Mucosa of descending colon (tissue), 3 donors: ENCODE measurements around the gene KLK11. TPM values are rescaled to one million over a fixed set of nuclear protein-coding genes. Genes with fewer than 3 reads are reported as not detected.
"Not testable (repeated sequence)": the region's sequence is repeated elsewhere in the genome, so short reads cannot be mapped to it uniquely, and the experiment has no call there.

ENCODE experiments used
- ATAC-seq: fragments of 200-7000 bp; cut with Tn5 transposase; one replicate; pipeline ENCODE4 v1.9.1; 2020; ENCODE audit warnings: mild to moderate bottlenecking, moderate library complexity
- DNase-seq, 3 donors: peaks; one replicate each; pipeline ENCODE4 v3.0.0-alpha.2; 2020
- H3K36me3 ChIP-seq: fragments of 200-600 bp; one replicate; pipeline ENCODE4 v1.8.0; 2021; ENCODE audit warnings: low read depth, mild to moderate bottlenecking
- H3K4me1 ChIP-seq: fragments of 200-600 bp; one replicate; pipeline ENCODE4 v1.8.0; 2021; ENCODE audit warnings: low read depth, mild to moderate bottlenecking
- H3K4me3 ChIP-seq: fragments of 200-600 bp; one replicate; pipeline ENCODE4 v1.8.0; 2021; ENCODE audit warnings: mild to moderate bottlenecking
- H3K9me3 ChIP-seq: fragments of 200-600 bp; one replicate; pipeline ENCODE4 v1.8.0; 2021; ENCODE audit warnings: mild to moderate bottlenecking
- intact Hi-C, 2 donors: fragments of 100-400 bp; cut with DNase I in 1 of 2; cut with micrococcal nuclease in 1 of 2; formaldehyde crosslinking; loops; one replicate each; pipeline versions ENCODE4 v1.11.0 to v1.11.1; 2022; cut with DNase I, micrococcal nuclease
- total RNA-seq, 3 donors: library from RNA; stranded (reverse); fragmentation: NEBNext Ultra II Directional in 2 of 3; extraction: Animal tissue kit (Norgen Biotek cat#: 25700) in 2 of 3; gene quantifications; one replicate each; pipeline versions ENCODE4 v1.2.1 to v1.2.4, GENCODE V29; 2021 to 2023
- TF ChIP-seq, protein P1 (sequence below): fragments of 200-600 bp; IDR thresholded peaks from one replicate; pipeline ENCODE4 v1.8.0; 2022; ENCODE audit warnings: antibody characterized with exemption, mild to moderate bottlenecking
- donor health status: DM: no; HTN: no; CAD: no; lungs with moderate emphysema.
- donor health status: DM: no; HTN: no; CAD: no.
- donor health status: DM: no; HTN: yes; CAD: no.

The KLK11 gene
- total RNA-seq, 3 donors from 2014 or later, result 0.38 to 1.0 (median 0.72) TPM

DNA sequence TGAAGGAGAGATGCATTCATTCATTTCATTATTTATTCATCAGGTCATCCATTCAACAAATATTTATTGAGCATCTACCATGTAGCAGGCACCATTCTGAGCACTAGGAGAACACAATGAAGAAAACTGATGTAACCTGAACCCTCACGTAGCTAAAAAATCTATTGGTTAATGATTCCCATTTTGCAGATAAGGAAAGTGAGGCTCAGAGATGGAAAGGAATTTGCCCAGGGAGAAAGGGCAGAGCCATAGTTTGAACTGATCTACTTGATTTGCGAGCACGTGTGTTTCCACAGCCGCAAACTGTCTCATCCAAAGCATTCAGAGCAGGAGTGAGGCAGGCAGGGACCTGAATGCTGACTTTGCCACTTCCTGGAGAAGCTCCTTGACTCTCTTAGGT lies 27.7 kb downstream of the KLK11 start:
- TF ChIP-seq, protein P1, sequence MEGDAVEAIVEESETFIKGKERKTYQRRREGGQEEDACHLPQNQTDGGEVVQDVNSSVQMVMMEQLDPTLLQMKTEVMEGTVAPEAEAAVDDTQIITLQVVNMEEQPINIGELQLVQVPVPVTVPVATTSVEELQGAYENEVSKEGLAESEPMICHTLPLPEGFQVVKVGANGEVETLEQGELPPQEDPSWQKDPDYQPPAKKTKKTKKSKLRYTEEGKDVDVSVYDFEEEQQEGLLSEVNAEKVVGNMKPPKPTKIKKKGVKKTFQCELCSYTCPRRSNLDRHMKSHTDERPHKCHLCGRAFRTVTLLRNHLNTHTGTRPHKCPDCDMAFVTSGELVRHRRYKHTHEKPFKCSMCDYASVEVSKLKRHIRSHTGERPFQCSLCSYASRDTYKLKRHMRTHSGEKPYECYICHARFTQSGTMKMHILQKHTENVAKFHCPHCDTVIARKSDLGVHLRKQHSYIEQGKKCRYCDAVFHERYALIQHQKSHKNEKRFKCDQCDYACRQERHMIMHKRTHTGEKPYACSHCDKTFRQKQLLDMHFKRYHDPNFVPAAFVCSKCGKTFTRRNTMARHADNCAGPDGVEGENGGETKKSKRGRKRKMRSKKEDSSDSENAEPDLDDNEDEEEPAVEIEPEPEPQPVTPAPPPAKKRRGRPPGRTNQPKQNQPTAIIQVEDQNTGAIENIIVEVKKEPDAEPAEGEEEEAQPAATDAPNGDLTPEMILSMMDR, result no peak
- Histone ChIP-seq H3K36me3 (no peaks in the 10 kb centered on the region), H3K4me3 (no peak overlapping the region), H3K9me3 (no peaks in the 10 kb centered on the region), H3K4me1 (no peaks in the 10 kb centered on the region)
- ATAC-seq (no peak), DNase-seq (no peak)
- intact Hi-C loops, result no loop called here

- H3K36me3 ChIP-seq, result no peaks in the 10 kb centered on the region
- no peak overlapping the region for H3K4me3 ChIP-seq
- H3K4me1 ChIP-seq, result no peaks in the 10 kb centered on the region
- TF ChIP-seq, protein P1, result no peak
- no peak for DNase-seq
- no peak for ATAC-seq
- intact Hi-C loops, result no loop called here
- no peaks in the 10 kb centered on the region for H3K9me3 ChIP-seq
Measured at GRCh38 chr19:50998061-50998460, 28.4 kb downstream of the KLK11 start.

GRCh38 chr19:50994129-50994528 lies 32.3 kb downstream of the KLK11 start:
- ATAC-seq, result no peak
- intact Hi-C loops, result no loop called here
- TF ChIP-seq, protein P1, result no peak

DNA sequence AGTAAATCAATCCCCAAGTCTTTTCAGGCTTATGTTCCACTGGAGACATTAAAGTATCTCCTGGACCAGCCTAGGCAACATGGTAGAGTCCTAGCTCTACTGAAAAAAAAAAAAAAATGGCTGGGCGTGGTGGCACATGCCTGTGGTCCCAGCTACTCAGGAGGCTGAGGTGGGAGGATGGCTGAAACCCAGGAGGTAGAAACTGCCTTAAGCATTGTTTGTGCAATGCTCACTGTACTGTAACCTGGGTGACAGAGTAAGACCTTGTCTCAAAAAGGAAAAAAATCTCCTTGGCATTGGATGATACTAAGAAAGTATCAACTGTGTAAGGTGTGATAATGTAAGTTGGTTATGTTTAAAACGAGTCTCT lies 33.8 kb downstream of the KLK11 start:
- no peaks in the 10 kb centered on the region for H3K9me3 ChIP-seq
- DNase-seq, result no peak
- intact Hi-C loops, result no loop called here
- no peaks in the 10 kb centered on the region for H3K4me1 ChIP-seq
- TF ChIP-seq, protein P1, result no peak
- H3K36me3 ChIP-seq, result no peaks in the 10 kb centered on the region
- no peak for ATAC-seq
- no peak overlapping the region for H3K4me3 ChIP-seq

More at GRCh38 chr19:50994129-50994528, 32.3 kb downstream of the KLK11 start:
- H3K4me1 ChIP-seq, result no peaks in the 10 kb centered on the region
- no peaks in the 10 kb centered on the region for H3K36me3 ChIP-seq
- no peak overlapping the region for H3K4me3 ChIP-seq
- DNase-seq, result no peak
- H3K9me3 ChIP-seq, result no peaks in the 10 kb centered on the region

GRCh38 chr19:50984416-50984815 lies 42.0 kb downstream of the KLK11 start:
- H3K4me3 ChIP-seq, H3K4me1 ChIP-seq, ATAC-seq, intact Hi-C loops, H3K9me3 ChIP-seq, H3K36me3 ChIP-seq, DNase-seq: not testable (repeated sequence)

GRCh38 chr19:50983625-50984292 lies 42.7 kb downstream of the KLK11 start, which contains the start of gene KLK7:
KLK7 (minus strand) TSS chr19:50983917; CDS start chr19:50982399, 1,518 bp downstream.
- DNase-seq (no peak), ATAC-seq (no peak)
- intact Hi-C loops, result no loop called here
- Histone ChIP-seq H3K36me3 (no peaks in the 10 kb centered on the region), H3K4me1 (no peaks in the 10 kb centered on the region), H3K4me3 (no peak within 1 kb of the TSS), H3K9me3 (no peaks in the 10 kb centered on the region)
- TF ChIP-seq, protein P1, result no peak
